ENCODE data around the gene HNF4A.

HNF4A gene

GRCh38 chr20:44411020-44411756 is 55.7 kb downstream of the HNF4A start:
- WGBS: 90% methylated on average over 28 of the region's 28 CpGs
- Histone ChIP-seq H3K27ac (ENCODE audit: low read depth, low read length) (no peak overlapping the region), H3K27me3 (ENCODE audit: insufficient read depth, low read length) (no peaks in the 10 kb centered on the region), H3K36me3 (ENCODE audit: insufficient read depth, low read length) (no peaks in the 10 kb centered on the region), H3K4me1 (ENCODE audit: insufficient read depth, low read length) (no peaks in the 10 kb centered on the region), H3K4me3 (ENCODE audit: low read length) (no peak overlapping the region), H3K9ac (ENCODE audit: low read depth, low read length) (no peak overlapping the region), H3K9me3 (ENCODE audit: insufficient read depth, low read depth, low read length) (no peaks in the 10 kb centered on the region)

DNA sequence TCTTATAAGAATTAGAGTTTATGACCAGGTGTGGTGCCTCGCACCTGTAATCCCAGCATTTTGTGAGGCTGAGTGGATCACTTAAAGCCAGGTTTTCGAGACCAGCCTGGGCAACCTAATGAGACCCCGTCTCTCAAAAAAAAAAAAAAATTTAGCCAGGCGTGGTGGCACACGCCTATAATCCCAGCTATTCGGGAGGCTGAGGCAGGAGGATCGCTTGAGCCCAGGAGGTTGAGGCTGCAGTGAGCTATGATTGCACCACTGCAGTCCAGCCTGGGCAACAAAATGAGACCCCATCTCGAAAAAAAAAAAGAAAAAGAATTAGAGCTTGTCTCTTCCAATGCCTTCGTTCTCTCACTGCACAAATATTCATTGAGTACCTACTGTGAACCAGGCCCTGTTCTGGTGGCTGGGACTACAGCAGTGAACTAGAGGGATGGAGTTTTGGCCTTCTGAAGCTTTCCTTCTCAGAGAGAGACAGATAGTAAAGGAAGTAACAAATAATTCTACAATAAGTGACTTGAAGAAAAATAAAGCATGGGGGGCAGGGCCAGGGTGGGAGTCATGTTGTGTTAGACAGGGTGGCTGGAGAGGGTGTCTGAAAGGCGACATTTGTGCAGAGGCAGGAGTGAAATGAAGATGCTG is 56.4 kb downstream of the HNF4A start:
- H3K9ac ChIP-seq (ENCODE audit: low read depth, low read length): no peak overlapping the region
- 90% methylated on average over 10 of the region's 10 CpGs for WGBS
- H3K36me3 ChIP-seq (ENCODE audit: insufficient read depth, low read length): no peaks in the 10 kb centered on the region
- no peak overlapping the region for H3K27ac ChIP-seq (ENCODE audit: low read depth, low read length)
- no peaks in the 10 kb centered on the region for H3K4me1 ChIP-seq (ENCODE audit: insufficient read depth, low read length)
- H3K9me3 ChIP-seq (ENCODE audit: insufficient read depth, low read depth, low read length): no peaks in the 10 kb centered on the region
- no peak overlapping the region for H3K4me3 ChIP-seq (ENCODE audit: low read length)
- H3K27me3 ChIP-seq (ENCODE audit: insufficient read depth, low read length): no peaks in the 10 kb centered on the region

DNA sequence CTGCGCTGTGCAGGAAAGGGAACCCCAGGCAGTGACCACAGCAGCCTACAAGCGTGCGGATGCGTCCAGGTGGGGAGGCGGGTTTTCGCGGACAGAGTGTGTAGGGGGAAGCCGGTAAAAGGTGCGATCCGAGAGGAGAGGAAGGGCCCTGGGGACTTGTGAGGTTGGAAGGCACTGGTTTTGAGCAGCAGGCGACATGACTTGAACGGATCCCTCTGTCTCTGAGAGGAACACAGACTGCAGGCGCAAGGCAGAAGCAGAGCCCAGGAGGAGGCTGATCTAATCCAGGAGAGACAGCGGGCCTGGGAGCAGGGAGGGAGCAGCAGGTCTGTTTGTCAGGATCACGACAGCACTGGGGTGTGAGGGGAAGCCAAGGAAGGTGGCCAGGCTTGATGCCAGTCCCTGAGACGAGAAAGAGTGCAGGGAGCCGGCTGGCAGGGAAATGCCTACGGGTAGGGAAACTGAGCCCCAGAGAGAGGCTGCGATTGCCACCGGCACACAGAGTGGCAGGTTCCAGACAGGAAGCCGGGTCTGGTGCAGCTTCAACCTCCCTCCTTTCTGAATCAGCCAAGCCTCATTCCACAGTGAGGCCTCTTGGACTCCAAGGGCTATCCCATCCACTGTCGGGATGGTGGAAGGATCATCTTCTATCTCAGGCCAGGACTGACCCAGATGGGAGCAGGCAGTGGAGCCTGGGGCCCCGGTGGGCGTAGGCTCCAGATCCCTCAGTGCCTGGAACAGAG is 57.1 kb downstream of the HNF4A start:
- Histone ChIP-seq H3K9ac (ENCODE audit: low read depth, low read length) (no peak overlapping the region), H3K9me3 (ENCODE audit: insufficient read depth, low read depth, low read length) (no peaks in the 10 kb centered on the region), H3K4me3 (ENCODE audit: low read length) (no peak overlapping the region), H3K27me3 (ENCODE audit: insufficient read depth, low read length) (no peaks in the 10 kb centered on the region), H3K36me3 (ENCODE audit: insufficient read depth, low read length) (no peaks in the 10 kb centered on the region), H3K4me1 (ENCODE audit: insufficient read depth, low read length) (no peaks in the 10 kb centered on the region), H3K27ac (ENCODE audit: low read depth, low read length) (no peak overlapping the region)
- WGBS: 87% methylated on average over 24 of the region's 24 CpGs

GRCh38 chr20:44413575-44414345 is 58.3 kb downstream of the HNF4A start:
- 95% methylated on average over 14 of the region's 14 CpGs for WGBS
- Histone ChIP-seq H3K36me3 (ENCODE audit: insufficient read depth, low read length) (no peaks in the 10 kb centered on the region), H3K9ac (ENCODE audit: low read depth, low read length) (no peak overlapping the region), H3K27me3 (ENCODE audit: insufficient read depth, low read length) (no peaks in the 10 kb centered on the region; the same call in 1 of the 2 replicates), H3K27ac (ENCODE audit: low read depth, low read length) (no peak overlapping the region), H3K9me3 (ENCODE audit: insufficient read depth, low read depth, low read length) (no peaks in the 10 kb centered on the region), H3K4me1 (ENCODE audit: insufficient read depth, low read length) (no peaks in the 10 kb centered on the region), H3K4me3 (ENCODE audit: low read length) (no peak overlapping the region)

DNA sequence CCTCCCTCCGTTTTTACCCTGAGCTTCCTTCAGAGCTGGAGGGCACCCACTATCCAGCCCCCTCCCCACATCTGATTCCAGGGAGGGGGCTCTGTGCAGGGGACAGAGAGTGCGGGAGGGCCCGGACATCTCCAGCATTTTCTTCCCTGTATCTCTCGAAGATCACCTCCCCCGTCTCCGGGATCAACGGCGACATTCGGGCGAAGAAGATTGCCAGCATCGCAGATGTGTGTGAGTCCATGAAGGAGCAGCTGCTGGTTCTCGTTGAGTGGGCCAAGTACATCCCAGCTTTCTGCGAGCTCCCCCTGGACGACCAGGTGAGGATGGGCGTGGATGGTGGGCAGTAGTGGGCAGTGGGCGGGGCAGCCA is 58.8 kb downstream of the HNF4A start:
- H3K4me1 ChIP-seq (ENCODE audit: insufficient read depth, low read length): no peaks in the 10 kb centered on the region
- H3K9ac ChIP-seq (ENCODE audit: low read depth, low read length): no peak overlapping the region
- 91% methylated on average over 16 of the region's 16 CpGs for WGBS
- H3K27me3 ChIP-seq (ENCODE audit: insufficient read depth, low read length): no peaks in the 10 kb centered on the region; the same call in 1 of the 2 replicates
- H3K9me3 ChIP-seq (ENCODE audit: insufficient read depth, low read depth, low read length): no peaks in the 10 kb centered on the region
- no peak overlapping the region for H3K4me3 ChIP-seq (ENCODE audit: low read length)
- H3K36me3 ChIP-seq (ENCODE audit: insufficient read depth, low read length): no peaks in the 10 kb centered on the region
- H3K27ac ChIP-seq (ENCODE audit: low read depth, low read length): no peak overlapping the region

DNA sequence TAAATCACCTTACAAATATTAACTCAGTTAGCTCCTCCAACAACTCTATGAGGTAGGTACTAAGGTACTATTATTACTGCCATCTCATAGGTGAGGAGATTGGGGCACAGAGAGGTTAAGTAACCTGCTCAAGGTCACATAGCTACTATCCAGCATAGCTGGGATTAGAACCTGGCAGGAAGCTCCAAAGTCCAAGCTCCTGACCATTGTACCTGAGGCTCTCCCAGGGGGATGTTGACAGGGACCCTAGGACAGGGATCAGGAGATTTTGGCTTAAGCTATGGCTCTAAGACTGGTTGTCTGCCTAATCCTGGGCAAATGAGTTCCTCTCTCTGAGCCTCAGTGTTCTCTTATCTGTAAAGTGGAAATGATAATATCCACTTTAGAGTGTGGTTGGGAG is 59.3 kb downstream of the HNF4A start:
- Histone ChIP-seq H3K9ac (ENCODE audit: low read depth, low read length) (no peak overlapping the region), H3K4me3 (ENCODE audit: low read length) (no peak overlapping the region), H3K4me1 (ENCODE audit: insufficient read depth, low read length) (no peaks in the 10 kb centered on the region), H3K9me3 (ENCODE audit: insufficient read depth, low read depth, low read length) (no peaks in the 10 kb centered on the region), H3K27me3 (ENCODE audit: insufficient read depth, low read length) (no peaks in the 10 kb centered on the region; the same call in 1 of the 2 replicates), H3K27ac (ENCODE audit: low read depth, low read length) (no peak overlapping the region), H3K36me3 (ENCODE audit: insufficient read depth, low read length) (no peaks in the 10 kb centered on the region)

GRCh38 chr20:44415833-44416715 is 60.6 kb downstream of the HNF4A start:
- Histone ChIP-seq H3K27ac (ENCODE audit: low read depth, low read length) (no peak overlapping the region), H3K9ac (ENCODE audit: low read depth, low read length) (no peak overlapping the region), H3K27me3 (ENCODE audit: insufficient read depth, low read length) (no peaks in the 10 kb centered on the region; the same call in 1 of the 2 replicates), H3K4me1 (ENCODE audit: insufficient read depth, low read length) (no peaks in the 10 kb centered on the region), H3K4me3 (ENCODE audit: low read length) (no peak overlapping the region), H3K9me3 (ENCODE audit: insufficient read depth, low read depth, low read length) (no peaks in the 10 kb centered on the region), H3K36me3 (ENCODE audit: insufficient read depth, low read length) (no peaks in the 10 kb centered on the region)
- 93% methylated on average over 13 of the region's 13 CpGs for WGBS

DNA sequence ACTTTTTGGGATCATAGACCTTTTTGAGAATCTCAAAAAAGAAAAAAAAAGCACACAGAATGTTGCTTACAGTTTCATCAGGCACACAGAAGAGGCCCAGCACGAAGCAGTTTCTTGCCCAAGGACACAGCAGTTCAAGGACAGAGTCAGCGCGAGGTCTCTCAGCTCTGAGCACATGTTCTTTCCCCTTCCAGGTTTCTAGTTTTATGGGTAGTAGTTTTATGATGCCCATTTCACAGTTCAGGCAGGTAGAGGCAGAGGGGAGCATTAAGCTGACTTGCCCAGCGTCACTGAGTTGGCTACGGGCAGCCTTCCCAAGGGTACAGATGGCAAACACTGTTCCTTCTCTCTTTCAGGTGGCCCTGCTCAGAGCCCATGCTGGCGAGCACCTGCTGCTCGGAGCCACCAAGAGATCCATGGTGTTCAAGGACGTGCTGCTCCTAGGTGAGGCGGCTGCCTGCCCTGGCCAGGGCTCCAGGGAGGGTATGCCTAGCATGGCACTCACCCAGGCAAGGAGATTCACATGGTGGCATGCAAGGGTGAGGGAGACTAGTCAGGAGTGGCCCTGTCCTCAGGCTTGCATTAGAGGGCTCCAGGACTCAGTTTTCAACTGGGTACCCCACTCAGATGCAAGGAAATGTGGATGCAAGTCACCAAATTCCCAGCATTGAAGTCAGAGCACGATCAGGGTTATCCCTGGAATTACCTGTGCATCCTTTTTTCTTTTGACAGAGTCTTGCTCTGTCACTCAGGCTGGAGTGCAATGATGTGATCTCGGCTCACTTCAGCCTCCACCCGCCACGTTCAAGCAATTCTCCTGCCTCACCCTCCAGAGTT is 62.8 kb downstream of the HNF4A start:
- WGBS: 90% methylated on average over 13 of the region's 13 CpGs
- Histone ChIP-seq H3K9me3 (ENCODE audit: insufficient read depth, low read depth, low read length) (no peaks in the 10 kb centered on the region), H3K27ac (ENCODE audit: low read depth, low read length) (no peak overlapping the region), H3K4me1 (ENCODE audit: insufficient read depth, low read length) (no peaks in the 10 kb centered on the region), H3K9ac (ENCODE audit: low read depth, low read length) (no peak overlapping the region), H3K27me3 (ENCODE audit: insufficient read depth, low read length) (no peaks in the 10 kb centered on the region; the same call in 1 of the 2 replicates), H3K4me3 (ENCODE audit: low read length) (no peak overlapping the region), H3K36me3 (ENCODE audit: insufficient read depth, low read length) (no peaks in the 10 kb centered on the region)

DNA sequence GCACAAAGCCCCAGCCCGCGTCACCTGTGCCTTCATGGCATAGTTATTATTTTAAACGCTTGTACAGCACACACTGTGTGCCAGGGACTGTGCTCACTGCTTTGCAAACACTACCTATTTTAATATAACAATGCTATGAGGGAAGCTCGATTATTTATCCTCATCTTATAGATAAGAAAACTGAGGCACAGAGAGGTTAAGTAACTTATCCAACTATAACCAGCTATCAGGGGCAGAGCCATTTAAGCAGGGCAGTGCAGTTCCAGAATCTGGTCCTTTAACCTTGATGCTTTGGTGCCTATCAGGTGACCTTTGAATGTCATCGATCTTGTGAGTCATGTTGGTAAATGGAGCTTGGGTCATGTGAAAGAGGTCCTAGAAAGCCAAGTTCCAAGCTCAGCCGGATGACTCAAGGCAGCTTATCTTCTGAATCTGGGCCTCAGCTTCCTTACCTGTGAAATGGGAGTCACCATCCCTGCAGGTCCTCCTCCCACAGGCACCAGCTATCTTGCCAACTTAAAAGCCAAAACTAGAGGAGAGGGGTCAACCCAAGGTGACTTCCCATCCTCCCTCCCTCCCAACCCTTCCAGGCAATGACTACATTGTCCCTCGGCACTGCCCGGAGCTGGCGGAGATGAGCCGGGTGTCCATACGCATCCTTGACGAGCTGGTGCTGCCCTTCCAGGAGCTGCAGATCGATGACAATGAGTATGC is 63.8 kb downstream of the HNF4A start:
- no peaks in the 10 kb centered on the region; the same call in 1 of the 2 replicates for H3K27me3 ChIP-seq (ENCODE audit: insufficient read depth, low read length)
- no peak overlapping the region for H3K4me3 ChIP-seq (ENCODE audit: low read length)
- 94% methylated on average over 12 of the region's 13 CpGs for WGBS
- no peaks in the 10 kb centered on the region for H3K36me3 ChIP-seq (ENCODE audit: insufficient read depth, low read length)
- H3K9me3 ChIP-seq (ENCODE audit: insufficient read depth, low read depth, low read length): no peaks in the 10 kb centered on the region
- H3K27ac ChIP-seq (ENCODE audit: low read depth, low read length): no peak overlapping the region
- H3K4me1 ChIP-seq (ENCODE audit: insufficient read depth, low read length): no peaks in the 10 kb centered on the region
- no peak overlapping the region for H3K9ac ChIP-seq (ENCODE audit: low read depth, low read length)

Measured in HUES64 (cell line).